GM12878 (cell line): ENCODE results near the gene RNF167.

Source experiments
- PAX8 ChIP-seq: fragments of 450-650 bp; IDR thresholded peaks from 2 replicates; pipeline ENCODE4 v1.6.1; 2017; ENCODE audit warnings: mild to moderate bottlenecking, moderate library complexity
- POLR2A ChIP-seq: IDR thresholded peaks from 2 replicates; pipeline ENCODE4 v1.6.1; 2011; ENCODE audit warnings: low read depth, mild to moderate bottlenecking, low read length
- SPI1 ChIP-seq: IDR thresholded peaks from 2 replicates; pipeline ENCODE4 v1.6.1; 2011; ENCODE audit warnings: low read depth, mild to moderate bottlenecking, low read length, moderate library complexity, borderline replicate concordance; ENCODE audit not compliant: insufficient read depth
- TF ChIP-seq, protein P1 (sequence below), 3 experiments: IDR thresholded peaks in 2 of 3; conservative IDR thresholded peaks in 1 of 3; 2 replicates each; pipeline ENCODE4 v1.5.1; 2011; ENCODE audit warnings: low read depth in 3 of 3, low read length in 3 of 3, mild to moderate bottlenecking in 3 of 3, control low read depth in 2 of 3, moderate library complexity in 2 of 3, inconsistent platforms in 1 of 3, mixed read lengths in 1 of 3; ENCODE audit not compliant: control insufficient read depth in 2 of 3, insufficient read depth in 1 of 3; ENCODE audit errors: extremely low read depth in 1 of 3
- TF ChIP-seq, protein P2 (sequence below): IDR thresholded peaks from 2 replicates; pipeline ENCODE4 v1.6.1; 2011; ENCODE audit warnings: low read depth, low read length, improper control_type of control experiment, borderline replicate concordance

DNA sequence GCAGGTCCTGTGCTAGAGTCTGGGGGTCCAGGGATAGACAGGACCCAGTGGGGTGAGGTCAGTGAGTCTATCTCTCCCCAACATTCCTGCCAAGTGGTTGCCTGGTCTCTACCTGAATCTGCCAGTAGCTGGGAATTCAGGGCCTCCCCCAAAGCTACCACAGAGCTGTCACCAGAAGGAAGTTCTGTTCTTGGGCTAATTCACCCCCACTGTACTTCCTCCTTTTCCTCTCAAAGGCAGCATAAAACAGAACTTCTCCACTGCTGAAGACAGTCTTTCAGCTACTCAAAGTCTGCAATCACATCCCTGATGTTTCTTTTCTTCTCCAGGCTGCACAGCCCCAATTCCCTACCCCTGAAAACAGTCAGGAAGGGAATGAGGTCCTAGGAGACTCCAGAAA lies 38.7 kb downstream of the RNF167 start:
- TF ChIP-seq POLR2A, result no peak
- no peak for TF ChIP-seq PAX8
- TF ChIP-seq, protein P1, sequence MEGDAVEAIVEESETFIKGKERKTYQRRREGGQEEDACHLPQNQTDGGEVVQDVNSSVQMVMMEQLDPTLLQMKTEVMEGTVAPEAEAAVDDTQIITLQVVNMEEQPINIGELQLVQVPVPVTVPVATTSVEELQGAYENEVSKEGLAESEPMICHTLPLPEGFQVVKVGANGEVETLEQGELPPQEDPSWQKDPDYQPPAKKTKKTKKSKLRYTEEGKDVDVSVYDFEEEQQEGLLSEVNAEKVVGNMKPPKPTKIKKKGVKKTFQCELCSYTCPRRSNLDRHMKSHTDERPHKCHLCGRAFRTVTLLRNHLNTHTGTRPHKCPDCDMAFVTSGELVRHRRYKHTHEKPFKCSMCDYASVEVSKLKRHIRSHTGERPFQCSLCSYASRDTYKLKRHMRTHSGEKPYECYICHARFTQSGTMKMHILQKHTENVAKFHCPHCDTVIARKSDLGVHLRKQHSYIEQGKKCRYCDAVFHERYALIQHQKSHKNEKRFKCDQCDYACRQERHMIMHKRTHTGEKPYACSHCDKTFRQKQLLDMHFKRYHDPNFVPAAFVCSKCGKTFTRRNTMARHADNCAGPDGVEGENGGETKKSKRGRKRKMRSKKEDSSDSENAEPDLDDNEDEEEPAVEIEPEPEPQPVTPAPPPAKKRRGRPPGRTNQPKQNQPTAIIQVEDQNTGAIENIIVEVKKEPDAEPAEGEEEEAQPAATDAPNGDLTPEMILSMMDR (IDR thresholded peaks at IDR 0.05 in 2 of 3, conservative IDR thresholded peaks at IDR 0.05 in 1 of 3; ENCODE audit: control insufficient read depth in 2 of 3, extremely low read depth in 1 of 3, insufficient read depth in 1 of 3, low read depth in 3 of 3, low read length in 3 of 3), result no peak
- no peak for TF ChIP-seq SPI1
- TF ChIP-seq, protein P2, sequence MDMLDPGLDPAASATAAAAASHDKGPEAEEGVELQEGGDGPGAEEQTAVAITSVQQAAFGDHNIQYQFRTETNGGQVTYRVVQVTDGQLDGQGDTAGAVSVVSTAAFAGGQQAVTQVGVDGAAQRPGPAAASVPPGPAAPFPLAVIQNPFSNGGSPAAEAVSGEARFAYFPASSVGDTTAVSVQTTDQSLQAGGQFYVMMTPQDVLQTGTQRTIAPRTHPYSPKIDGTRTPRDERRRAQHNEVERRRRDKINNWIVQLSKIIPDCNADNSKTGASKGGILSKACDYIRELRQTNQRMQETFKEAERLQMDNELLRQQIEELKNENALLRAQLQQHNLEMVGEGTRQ, result no peak
